Astrocyte of the spinal cord (primary cell): ENCODE results near the gene GAGE1.
"Not testable (repeated sequence)": the region's sequence is repeated elsewhere in the genome, so short reads cannot be mapped to it uniquely, and the experiment has no call there.

Source experiments
- DNase-seq: peaks from one replicate; pipeline ENCODE4 v3.0.0; 2011; ENCODE audit warnings: low read depth, low spot score
- H3K4me3 ChIP-seq: 2 replicates; pipeline ENCODE4 v1.5.1; 2011; ENCODE audit warnings: low read depth, mild to moderate bottlenecking, low read length, moderate library complexity
- in situ Hi-C: cut with HindIII; loops from 2 replicates; pipeline ENCODE4 v1.10.0; 2017; ENCODE audit warnings: low sequenced_read_pairs
- TF ChIP-seq, protein P1 (sequence below): IDR thresholded peaks from 2 replicates; pipeline ENCODE4 v1.5.1; 2012; ENCODE audit warnings: low read depth, mild to moderate bottlenecking, low read length, inconsistent platforms

GAGE1 gene, protein sequence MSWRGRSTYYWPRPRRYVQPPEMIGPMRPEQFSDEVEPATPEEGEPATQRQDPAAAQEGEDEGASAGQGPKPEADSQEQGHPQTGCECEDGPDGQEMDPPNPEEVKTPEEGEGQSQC

DNA sequence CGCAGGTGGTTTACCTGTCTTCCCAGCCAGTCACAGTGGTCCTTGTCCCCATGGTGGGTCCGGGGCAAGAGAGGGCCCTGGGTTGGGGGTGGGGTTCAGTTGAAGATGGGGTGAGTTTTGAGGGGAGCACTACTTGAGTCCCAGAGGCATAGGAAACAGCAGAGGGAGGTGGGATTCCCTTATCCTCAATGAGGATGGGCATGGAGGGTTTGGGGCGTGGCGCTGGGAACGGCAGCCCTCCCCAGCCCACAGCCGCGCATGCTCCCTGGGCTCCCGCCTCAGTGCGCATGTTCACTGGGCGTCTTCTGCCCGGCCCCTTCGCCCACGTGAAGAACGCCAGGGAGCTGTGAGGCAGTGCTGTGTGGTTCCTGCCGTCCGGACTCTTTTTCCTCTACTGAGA lies at the start of gene GAGE1:
TSS of gene GAGE1 (plus strand) at position 301 of the 400 bp plus-strand sequence. CDS start 1,155 bp downstream, outside the sequence.
- DNase-seq, H3K4me3 ChIP-seq, in situ Hi-C loops: not testable (repeated sequence)

DNA sequence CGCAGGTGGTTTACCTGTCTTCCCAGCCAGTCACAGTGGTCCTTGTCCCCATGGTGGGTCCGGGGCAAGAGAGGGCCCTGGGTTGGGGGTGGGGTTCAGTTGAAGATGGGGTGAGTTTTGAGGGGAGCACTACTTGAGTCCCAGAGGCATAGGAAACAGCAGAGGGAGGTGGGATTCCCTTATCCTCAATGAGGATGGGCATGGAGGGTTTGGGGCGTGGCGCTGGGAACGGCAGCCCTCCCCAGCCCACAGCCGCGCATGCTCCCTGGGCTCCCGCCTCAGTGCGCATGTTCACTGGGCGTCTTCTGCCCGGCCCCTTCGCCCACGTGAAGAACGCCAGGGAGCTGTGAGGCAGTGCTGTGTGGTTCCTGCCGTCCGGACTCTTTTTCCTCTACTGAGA lies 47.8 kb upstream of the GAGE1 start, which contains the start of gene GAGE12E:
TSS of gene GAGE12E (plus strand) at position 301 of the 400 bp plus-strand sequence. CDS start 1,155 bp downstream, outside the sequence.
- H3K4me3 ChIP-seq, DNase-seq, in situ Hi-C loops: not testable (repeated sequence)

DNA sequence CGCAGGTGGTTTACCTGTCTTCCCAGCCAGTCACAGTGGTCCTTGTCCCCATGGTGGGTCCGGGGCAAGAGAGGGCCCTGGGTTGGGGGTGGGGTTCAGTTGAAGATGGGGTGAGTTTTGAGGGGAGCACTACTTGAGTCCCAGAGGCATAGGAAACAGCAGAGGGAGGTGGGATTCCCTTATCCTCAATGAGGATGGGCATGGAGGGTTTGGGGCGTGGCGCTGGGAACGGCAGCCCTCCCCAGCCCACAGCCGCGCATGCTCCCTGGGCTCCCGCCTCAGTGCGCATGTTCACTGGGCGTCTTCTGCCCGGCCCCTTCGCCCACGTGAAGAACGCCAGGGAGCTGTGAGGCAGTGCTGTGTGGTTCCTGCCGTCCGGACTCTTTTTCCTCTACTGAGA lies 38.3 kb upstream of the GAGE1 start, which contains the start of gene GAGE12F:
TSS of gene GAGE12F (plus strand) at position 301 of the 400 bp plus-strand sequence. CDS start 1,155 bp downstream, outside the sequence.
- in situ Hi-C loops, DNase-seq, H3K4me3 ChIP-seq: not testable (repeated sequence)

DNA sequence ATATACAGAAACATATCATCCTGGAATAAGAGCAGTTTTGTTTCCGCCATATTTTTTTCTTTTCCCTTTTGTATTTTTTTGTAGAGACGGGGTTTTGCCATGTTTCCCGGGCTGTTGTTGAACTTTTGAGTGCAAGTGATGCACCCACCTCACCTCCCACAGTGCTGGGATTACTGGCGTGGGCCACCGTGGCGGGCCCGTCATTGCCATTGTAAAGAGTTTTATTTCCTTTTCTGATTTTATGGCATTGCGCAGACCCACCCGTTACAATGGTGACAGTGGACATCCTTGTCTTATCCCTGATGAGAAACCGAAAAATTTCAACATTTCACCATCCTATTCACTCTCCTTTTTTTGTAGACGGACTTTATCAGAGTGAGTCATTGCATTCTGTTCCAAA lies 30.1 kb upstream of the GAGE1 start:
- DNase-seq, H3K4me3 ChIP-seq, in situ Hi-C loops: not testable (repeated sequence)

DNA sequence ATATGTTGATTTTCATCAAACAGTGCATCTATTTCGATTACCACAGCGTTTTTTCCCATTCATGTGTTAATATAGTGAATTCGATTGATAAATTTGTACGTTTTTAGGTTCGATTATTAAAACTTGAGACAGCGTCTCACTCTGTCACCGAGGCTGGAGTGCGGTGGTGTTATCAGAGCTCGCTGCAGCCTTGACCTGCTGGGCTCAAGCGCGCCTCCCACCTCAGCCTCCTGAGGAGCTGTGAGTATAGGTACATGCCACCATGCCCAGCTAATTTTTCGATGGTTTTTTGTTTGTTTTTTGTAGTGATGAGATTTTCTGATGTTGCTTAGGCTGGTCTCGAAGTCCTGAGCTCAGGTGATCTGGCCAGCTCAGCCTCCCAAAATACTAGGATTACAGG lies 29.7 kb upstream of the GAGE1 start:
- DNase-seq, H3K4me3 ChIP-seq, in situ Hi-C loops: not testable (repeated sequence)

DNA sequence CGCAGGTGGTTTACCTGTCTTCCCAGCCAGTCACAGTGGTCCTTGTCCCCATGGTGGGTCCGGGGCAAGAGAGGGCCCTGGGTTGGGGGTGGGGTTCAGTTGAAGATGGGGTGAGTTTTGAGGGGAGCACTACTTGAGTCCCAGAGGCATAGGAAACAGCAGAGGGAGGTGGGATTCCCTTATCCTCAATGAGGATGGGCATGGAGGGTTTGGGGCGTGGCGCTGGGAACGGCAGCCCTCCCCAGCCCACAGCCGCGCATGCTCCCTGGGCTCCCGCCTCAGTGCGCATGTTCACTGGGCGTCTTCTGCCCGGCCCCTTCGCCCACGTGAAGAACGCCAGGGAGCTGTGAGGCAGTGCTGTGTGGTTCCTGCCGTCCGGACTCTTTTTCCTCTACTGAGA lies 28.7 kb upstream of the GAGE1 start, which contains the start of gene GAGE12G:
TSS of gene GAGE12G (plus strand) at position 301 of the 400 bp plus-strand sequence. CDS start 1,155 bp downstream, outside the sequence.
- in situ Hi-C loops = not testable (repeated sequence)

DNA sequence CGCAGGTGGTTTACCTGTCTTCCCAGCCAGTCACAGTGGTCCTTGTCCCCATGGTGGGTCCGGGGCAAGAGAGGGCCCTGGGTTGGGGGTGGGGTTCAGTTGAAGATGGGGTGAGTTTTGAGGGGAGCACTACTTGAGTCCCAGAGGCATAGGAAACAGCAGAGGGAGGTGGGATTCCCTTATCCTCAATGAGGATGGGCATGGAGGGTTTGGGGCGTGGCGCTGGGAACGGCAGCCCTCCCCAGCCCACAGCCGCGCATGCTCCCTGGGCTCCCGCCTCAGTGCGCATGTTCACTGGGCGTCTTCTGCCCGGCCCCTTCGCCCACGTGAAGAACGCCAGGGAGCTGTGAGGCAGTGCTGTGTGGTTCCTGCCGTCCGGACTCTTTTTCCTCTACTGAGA lies 19.2 kb upstream of the GAGE1 start, which contains the start of gene GAGE12H:
TSS of gene GAGE12H (plus strand) at position 301 of the 400 bp plus-strand sequence. CDS start 1,155 bp downstream, outside the sequence.
- in situ Hi-C loops, DNase-seq, H3K4me3 ChIP-seq: not testable (repeated sequence)

More for the DNA sequence above, 28.7 kb upstream of the GAGE1 start, which contains the start of gene GAGE12G:
- not testable (repeated sequence) for H3K4me3 ChIP-seq, DNase-seq

DNA sequence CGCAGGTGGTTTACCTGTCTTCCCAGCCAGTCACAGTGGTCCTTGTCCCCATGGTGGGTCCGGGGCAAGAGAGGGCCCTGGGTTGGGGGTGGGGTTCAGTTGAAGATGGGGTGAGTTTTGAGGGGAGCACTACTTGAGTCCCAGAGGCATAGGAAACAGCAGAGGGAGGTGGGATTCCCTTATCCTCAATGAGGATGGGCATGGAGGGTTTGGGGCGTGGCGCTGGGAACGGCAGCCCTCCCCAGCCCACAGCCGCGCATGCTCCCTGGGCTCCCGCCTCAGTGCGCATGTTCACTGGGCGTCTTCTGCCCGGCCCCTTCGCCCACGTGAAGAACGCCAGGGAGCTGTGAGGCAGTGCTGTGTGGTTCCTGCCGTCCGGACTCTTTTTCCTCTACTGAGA lies 9.6 kb upstream of the GAGE1 start, which contains the start of gene GAGE2A:
TSS of gene GAGE2A (plus strand) at position 301 of the 400 bp plus-strand sequence. CDS start 1,155 bp downstream, outside the sequence.
- DNase-seq, in situ Hi-C loops, H3K4me3 ChIP-seq: not testable (repeated sequence)

DNA sequence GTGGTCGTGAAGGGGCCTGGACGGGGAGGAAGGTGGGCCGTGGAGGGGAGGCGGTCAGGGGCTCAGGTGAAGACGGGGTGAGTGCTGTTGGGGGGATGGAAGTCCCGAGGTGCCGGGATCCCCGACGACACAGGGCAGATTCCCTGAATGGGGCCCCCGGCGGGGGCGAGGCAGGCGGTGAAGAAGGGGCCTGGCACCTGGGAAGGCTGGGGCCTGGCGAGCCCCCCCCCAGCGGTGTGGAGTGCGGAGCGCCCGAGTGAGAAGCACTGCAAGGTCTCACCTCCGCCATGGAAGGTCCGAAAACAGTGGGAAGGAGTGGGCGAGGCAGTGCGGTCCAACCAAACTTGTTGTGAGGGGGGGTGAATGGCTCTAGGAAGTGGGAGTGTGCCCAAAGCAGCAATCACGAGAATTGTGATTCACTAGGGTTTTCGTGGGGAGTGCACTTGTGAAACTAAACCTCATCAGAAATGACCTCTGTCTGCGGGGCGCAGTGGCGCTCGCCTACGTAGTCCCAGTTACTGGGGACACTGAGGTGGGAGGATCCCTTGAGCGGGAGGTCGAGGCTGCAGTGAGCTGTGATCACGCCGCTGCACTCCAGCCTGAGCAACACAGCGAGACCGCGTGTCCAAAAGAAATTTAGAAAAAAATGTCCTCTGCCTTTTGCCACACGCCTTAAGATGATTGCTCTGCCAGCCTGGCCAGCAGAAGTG lies 8.9 kb upstream of the GAGE1 start:
- DNase-seq, in situ Hi-C loops, H3K4me3 ChIP-seq: not testable (repeated sequence)

DNA sequence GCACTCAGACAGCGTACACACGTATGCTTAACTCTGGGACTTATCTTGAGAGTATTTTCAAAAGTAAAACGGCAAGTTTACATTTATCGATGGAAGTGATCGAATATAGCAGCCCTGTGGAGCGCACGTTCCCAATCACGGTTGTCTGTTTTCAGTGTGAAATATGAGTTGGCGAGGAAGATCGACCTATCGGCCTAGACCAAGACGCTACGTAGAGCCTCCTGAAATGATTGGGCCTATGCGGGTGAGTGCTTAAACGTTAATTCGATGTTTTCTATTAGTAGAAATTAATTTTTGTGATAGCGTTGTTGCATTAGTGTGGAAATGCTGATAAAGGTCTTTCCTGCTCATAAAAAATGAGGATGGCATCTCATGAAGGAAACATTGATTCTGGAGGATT lies 8.3 kb upstream of the GAGE1 start:
- in situ Hi-C loops, DNase-seq, H3K4me3 ChIP-seq: not testable (repeated sequence)

DNA sequence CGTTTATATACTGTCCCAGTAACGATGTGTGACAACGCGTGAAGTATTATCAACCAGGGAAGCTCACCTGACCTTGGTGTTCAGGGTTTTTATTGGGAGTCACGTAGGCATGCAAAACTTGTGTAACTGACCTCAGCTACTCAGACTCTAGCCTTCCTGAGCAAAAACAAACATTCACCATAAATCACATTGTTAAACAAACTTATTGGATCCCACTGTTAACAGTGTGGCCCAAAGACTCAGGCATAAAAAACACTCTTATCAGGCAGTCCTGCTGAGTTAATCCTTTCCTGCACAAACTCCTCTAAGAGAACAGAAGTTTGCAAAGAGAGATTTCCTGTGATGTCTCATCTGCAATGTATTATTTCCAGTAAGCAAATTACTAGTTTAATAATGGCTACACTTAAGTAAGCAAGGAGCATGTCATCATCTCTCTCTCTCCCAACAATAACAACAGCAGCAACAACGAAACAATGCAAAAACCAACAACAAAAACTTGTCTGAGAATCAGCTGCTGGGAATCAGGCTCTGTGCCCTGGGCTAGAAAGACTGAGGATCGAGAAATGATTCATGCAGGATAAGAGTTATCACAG lies 12.0 kb downstream of the GAGE1 start:
- no peak overlapping the region for H3K4me3 ChIP-seq
- in situ Hi-C loops = no loop called here
- TF ChIP-seq, protein P1, sequence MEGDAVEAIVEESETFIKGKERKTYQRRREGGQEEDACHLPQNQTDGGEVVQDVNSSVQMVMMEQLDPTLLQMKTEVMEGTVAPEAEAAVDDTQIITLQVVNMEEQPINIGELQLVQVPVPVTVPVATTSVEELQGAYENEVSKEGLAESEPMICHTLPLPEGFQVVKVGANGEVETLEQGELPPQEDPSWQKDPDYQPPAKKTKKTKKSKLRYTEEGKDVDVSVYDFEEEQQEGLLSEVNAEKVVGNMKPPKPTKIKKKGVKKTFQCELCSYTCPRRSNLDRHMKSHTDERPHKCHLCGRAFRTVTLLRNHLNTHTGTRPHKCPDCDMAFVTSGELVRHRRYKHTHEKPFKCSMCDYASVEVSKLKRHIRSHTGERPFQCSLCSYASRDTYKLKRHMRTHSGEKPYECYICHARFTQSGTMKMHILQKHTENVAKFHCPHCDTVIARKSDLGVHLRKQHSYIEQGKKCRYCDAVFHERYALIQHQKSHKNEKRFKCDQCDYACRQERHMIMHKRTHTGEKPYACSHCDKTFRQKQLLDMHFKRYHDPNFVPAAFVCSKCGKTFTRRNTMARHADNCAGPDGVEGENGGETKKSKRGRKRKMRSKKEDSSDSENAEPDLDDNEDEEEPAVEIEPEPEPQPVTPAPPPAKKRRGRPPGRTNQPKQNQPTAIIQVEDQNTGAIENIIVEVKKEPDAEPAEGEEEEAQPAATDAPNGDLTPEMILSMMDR = no peak
- no peak for DNase-seq
